HuH-7 (cell line): ENCODE data around the gene PTER.

Source experiments
- DNase-seq: peaks from one replicate; pipeline ENCODE4 v3.0.0; 2011; ENCODE audit warnings: low spot score

Gene PTER, protein sequence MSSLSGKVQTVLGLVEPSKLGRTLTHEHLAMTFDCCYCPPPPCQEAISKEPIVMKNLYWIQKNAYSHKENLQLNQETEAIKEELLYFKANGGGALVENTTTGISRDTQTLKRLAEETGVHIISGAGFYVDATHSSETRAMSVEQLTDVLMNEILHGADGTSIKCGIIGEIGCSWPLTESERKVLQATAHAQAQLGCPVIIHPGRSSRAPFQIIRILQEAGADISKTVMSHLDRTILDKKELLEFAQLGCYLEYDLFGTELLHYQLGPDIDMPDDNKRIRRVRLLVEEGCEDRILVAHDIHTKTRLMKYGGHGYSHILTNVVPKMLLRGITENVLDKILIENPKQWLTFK

DNA sequence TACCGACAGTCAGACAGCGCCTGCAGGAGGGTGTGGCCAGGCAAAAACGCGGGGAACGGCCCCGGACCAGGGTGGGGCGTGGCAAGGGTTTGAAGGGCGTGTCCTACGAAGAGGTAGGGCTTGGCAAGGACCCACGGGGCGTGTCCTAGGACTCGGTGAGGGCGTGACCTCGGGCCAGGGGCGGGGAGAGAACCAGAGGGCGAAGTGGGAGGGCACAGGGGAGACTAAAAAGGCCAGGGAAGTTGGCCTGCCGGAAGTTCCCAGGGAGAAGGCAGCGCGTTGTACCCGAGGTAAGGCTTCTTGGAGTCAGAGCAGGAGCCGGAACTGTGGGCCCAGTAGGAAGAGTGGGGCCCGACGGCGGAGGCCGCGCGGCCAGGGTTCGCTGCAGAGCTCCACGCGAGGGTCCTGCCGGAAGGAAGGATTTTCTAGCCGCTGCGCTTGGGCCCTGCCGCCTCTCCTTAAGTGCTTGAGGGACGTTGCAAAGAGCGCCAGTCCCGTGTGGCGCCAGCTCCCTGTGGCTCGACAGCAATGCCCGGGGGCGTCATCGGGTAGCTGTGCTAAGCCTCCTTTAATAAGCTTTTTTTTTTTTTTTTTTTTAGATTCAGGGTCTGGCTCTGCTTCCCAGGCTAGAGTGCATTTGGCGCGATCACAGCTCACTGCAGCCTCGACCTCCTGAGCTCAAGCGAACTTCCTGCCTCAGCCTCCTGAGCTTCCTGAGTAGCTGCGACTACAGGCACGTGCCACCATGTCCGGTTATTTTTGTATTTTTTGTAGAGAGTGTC is at the start of gene PTER:
Gene PTER (plus strand): TSS at position 253 of the 782 bp plus-strand sequence. CDS start 47,375 bp downstream, outside the sequence.
- DNase-seq: peak; percentile 91

DNA sequence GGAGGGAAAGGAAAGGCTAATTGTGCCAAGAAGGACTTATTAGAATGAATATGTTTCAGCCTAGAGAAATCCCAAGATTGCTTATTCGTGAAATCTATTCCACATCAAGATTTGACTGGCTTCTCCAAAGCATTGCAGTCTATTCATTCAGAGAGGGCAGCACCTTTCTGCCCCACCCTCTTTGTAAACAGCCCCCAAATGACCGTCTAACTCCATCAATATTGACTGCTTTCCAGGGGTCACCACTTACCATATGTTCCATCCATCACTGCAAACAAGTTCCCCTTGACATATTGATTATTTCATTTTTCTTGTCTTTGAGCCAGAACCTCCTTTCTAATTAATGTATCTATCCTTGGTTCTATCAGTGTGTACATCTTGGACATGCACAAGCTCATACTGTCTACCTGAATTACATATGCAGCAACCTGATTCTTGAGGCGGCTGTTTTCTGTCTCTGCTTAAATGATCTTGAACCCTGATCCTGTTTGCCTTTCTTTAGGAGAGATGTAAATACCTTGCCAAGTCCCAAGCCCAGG is 44.2 kb upstream of the PTER start:
- DNase-seq: no peak

DNA sequence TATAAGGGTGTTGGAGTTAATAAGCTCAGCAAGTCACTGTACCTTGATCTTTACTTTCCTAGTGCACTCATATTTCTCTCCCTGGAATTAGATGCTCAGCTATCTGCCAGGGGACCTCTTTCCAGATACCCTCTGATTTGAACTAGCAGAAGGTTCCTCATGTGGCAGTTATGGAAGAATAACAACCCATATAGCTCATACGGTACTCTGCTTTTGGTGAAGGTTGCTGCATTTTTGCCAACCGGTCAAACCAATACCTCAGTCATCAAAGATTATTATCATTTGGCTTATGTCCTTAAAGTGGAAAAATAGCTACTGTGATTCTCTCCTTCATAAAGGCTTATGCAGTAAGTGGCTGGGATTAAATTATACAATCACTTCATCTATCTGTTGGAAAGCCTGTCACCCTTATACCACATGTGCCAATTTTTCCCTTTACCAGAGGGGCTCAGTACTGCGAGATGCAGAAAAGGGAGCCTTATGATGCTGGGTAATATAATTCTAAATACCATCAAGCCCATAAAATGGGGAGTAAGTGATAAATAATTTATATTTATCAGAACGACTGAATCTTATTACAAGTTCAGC is 43.4 kb upstream of the PTER start:
- no peak for DNase-seq

DNA sequence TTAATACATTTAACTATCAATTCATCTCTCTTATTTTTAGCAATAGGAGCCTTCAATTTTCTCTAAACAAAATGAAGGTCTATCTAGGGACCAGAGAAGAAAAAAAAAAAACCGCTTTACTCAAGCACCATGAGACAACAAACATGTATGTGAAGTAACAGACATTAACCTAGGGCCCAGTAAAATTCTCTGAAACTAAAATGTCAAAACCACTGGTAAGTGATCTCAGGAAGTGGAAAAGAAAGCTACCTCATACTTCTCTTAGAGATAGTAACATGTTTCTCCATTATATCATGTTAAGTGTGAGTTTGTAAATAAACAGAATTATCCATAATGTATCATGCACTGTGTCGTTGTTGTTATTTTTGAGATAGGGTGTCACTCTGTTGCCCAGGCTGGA is 35.4 kb upstream of the PTER start:
- no peak for DNase-seq

DNA sequence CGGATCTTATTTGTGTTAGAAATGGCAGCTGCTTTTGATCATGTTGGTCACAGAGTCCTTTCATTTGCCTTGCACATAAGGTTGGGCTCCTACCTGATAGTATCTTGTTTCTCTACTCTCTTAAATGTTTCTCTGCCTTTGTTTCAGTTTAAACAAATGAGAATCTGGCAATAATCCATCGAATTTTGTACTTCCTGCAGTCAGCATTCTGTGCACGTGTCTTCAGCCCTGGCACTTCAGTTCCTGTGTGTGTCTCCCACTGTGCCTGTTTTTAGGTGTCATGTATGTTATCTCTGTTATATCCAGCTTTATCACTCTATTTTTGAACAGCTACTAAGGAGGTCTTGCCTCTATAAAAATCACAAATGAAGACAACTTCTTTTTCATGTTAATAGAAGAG is 28.4 kb upstream of the PTER start:
- DNase-seq: no peak

DNA sequence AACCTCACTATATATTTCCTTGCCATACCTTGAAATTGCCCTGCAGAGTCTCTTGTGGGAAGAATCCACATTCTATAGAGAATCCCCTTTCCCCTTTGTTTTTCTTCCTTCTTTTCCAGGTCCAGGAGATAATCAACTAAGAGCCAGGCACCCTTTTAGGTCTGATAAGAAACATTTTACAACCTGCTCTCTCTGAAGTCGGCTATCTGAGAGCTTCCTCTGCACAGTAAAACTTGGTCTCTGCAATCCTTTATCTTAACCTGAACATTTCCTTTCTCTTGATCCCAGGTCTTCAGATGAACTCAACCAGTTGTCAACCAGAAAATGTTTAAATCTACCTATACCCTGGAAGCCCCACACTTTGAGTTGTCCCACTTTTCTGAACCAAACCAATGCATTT is 19.5 kb upstream of the PTER start:
- DNase-seq: no peak

DNA sequence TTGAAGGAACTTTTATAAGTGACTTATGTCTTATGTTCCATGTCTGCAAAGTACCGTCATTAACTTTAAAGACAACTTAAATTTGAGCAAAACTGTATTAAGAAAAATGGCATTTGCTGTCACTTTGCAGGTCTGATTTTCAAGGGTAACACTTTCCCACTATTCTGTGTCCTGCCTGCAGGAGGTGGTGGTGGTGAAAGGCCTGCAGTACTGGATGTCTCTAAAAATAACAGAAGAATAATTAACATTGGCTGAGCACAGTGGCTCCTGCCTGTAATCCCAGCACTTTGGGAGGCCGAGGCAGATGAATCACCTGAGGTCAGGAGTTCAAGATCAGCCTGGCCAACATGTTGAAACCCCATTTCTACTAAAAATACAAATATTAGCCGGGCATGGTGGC is 13.2 kb upstream of the PTER start:
- no peak for DNase-seq

DNA sequence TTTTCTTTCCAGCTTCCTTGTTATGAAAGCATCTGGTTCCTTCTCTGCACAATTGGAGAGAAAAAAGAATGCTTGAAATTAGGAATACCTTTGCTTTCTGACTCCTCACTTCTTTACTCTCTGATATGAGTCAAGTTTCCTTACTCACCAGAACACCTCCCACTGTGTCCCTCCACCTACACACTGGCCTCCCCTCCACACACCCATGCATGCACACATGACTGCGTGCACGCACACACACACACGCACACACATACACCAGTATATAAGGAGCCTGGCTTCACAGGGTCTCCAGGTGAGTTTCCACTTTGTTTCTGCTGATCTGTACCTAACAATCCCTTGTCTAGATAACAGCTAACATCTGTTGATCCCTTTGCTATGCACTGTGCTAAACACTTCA is 11.4 kb upstream of the PTER start:
- no peak for DNase-seq

DNA sequence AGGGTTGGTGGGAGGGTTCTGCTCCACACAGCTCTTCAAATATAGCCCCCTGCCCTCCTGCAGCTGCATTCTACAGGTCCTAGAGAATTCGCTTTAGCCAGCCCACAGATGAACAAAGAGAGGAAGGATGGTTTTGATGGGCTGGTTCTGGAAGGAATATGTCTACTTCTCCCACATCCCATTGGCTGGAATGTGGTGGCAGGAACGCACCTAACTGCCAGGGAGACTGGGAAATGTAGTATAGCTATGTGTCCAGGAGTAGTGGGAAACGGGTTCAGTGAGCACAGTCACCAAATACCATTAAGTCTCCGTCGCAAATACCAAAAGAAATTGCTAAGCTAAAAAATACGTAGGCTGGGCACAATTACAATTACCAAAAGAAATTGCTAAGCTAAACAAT is 7.3 kb upstream of the PTER start:
- no peak for DNase-seq

DNA sequence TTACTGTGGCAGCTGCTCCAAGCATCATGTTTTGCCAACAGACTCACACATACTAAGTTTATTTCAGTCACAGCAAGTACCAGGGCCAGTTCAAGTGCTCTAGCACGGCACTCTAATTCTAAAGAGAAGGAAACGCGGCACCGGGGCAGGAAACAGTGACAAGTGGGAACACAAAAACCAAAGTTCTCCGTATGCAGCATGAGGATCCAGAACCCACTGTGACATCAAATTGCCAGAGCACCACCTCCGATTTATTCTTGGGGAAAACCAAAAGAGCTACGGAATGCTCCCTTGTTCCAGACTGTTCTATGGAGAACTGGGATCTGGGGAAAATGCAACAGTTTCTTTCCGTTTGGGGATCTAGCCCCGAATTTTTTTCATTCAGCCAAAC is 448 bp upstream of the PTER start:
- no peak for DNase-seq

DNA sequence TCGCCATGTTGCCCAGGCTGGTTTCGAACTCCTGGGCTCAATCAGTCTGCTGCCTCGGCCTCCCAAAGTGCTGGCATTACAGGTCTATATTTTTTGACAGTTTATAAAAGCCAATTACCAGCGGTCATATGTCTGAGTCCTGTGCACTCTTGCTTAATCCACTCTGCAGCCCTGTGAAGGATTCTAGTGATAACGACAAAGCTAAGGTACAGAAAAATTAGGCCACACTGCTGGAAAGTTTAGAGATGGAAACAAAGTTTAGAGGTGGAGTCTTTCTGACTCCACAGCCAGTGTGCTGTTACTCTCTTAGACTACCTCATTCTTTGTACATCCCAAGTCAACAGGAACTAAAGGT is 707 bp downstream of the PTER start:
- no peak for DNase-seq

DNA sequence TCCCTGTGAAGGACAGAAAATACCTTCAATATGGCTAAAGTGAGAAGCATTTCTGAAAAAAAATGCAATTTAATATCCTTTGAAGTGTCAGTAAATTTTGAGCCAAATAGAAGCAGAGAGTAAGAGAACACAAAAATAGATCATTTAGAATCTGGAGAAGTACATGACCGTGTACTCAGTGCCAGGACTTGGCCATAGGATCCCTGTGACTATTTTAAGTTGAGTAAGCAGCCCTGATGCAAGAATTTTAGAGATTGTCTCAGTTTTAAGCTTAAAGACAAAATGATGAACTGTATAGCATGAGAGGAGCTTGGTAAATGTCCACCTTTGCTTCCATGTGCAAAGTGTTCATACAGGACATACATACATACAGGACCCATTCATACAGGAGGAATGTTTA is 2.5 kb downstream of the PTER start:
- no peak for DNase-seq

DNA sequence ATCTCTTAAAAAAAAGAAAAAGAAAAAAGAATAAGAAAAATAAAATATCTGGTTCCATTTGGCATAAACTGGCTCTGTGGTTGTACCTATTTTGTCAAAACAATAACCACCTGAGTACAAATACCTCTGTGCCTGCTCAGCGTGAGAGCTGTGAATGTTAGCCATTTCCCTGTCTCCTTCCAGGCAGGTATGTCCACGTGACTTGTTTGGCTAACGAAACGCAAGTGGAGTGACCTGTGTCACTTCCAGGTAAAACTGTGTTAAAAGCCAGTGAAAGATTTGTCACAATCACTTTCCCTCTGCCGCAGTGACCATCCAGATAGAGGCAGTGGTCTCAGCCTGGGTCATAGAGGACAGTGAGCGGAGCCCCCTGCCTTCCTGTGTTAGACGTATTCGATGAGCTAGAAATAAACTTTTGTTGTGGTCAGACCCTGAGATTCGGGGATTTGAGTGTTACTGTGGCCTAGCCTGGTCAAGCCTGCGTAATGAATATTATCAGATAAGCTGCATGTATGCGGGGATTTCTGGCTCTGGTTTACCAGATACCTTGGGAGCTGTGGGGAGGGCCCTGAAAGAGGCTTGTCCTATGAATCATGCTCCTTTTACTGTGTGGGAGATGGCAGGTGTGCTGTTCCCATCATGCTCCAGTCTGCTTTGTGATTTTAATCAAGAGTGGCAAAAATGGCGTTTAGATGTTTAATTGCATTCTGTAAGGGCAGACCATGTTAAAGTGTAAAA is 3.8 kb downstream of the PTER start:
- no peak for DNase-seq

DNA sequence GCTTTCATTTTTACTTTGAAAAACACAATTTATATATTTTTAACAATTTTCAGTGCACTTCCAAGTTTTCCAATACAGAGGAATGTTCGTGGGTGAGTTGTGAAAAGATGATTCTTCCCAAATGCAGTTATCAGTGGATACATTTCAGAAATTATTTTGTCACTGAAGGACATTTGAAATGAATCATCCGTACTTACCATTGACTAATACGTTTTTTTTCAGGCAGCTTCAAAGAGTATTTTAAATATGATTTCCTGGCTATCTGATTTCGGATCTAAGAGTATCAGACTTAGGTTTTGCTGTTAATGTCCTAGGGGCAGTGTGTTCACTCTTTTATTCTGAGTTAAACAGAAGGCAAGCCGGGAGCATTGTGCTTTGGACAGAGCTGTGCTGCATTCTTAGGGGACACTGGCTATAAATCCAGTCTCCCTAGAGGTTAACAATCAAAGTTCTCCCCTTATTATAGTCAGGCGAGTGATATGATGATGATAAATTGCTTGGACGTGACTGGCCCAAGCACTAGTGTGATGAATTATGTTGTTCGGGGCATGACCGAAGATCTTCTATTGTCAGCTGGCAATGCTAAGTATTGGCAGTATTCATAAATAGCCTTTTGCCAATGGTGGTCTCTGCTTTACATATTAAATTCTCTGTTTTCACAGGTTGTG is 4.5 kb downstream of the PTER start:
- no peak for DNase-seq

DNA sequence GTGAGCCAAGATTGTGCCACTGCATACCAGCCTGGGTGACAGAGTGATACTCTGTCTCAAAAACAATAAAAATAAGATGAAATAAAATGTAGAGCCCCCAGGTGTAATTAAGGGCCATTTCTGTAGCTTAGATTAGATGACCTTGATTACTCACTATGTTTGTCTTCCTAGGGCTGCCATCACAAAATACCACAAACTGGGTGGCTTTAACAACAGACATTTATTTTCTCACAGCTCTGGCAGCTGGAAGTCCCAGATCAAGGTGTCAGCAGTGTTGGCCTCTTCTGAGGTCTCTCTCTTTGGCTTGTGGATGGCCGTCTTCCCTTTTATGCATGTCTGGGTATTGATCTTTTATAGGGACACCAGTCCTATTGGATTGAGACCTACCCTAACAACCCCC is 6.1 kb downstream of the PTER start:
- DNase-seq: no peak

DNA sequence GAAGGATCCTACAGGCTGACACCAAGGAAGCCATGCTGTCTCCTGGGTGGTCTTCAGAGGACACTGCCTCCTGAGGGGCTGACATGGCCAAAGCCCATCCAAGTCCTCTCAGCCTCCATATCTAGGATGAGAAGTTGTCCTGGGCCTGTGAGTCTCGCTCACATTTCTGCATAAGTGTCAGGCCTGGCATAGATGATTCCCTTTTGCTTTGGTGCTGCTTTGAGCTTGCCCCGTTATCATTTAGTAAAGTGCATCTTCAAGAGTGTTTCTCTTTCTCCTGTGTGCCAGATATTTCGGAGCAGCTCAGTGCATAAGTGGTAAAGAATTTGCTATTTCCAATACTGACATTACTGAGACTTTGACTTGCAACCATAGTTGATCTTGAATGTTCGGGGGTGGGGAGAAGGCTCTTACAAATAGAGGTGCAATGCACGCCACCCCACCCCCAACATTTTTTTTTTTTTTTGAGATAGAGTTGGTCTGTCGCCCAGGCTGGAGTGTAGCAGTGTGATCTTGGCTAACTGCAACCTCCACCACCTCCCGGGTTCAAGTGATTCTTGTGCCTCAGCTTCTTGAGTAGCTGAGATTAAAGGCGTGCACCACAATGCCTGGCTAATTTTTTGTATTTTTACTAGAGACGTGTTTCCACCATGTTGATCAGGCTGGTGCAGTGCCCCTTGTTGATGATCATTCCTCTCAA is 9.1 kb downstream of the PTER start:
- DNase-seq: no peak

DNA sequence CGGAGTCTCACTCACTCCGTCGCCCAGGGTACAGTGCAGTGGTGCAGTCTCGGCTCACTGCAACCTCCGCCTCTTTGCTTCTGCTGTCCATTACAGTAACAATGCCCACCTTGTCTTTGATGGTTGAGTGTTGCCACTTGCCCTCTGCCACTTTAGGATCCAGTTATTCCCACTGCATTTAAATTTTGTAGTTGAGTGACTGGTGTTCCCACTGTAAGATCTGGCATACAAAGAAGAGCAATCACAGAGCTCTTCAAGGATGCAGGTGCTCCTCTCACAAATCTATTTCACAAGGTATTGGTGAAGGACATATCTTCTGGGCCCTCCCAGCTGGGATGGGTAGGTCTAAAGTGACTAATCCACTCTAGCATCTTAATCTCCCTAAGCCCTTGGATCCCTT is 12.6 kb downstream of the PTER start:
- DNase-seq: no peak

DNA sequence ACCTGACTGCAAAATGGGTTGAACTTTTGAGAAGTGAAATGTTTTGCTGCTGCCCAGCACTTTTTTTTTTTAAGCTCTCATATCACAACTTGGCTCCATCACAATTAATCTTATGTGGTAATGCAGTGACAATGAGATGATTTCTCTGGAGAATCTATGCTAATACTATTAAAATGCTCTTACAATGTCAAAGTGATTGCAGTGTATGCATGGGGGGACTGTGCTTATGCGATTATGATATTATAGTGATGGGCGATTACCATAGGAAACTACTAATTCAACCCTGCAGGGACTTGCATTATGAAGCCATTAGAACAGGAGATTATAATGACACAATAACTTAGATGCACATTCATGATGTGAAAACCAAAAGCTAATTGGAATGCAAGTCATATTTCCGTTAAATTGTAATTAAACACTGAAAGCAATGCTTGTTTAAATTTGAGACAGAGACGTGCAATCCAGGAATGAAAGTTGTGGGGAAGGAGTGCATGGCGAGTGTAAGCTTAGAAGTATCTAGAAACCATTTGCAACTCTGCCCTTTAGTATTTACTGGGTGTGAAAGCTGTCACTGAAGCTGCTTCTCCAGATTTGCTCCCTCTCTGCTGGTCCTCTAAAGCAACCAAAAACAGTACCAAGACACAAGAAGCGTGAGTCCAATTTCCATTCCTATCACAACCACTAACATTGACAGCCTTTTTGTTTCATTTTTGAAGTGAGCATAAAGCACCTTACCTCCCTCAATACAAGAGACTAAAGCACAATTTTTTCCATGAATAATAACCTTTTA is 21.6 kb downstream of the PTER start:
- DNase-seq: no peak

DNA sequence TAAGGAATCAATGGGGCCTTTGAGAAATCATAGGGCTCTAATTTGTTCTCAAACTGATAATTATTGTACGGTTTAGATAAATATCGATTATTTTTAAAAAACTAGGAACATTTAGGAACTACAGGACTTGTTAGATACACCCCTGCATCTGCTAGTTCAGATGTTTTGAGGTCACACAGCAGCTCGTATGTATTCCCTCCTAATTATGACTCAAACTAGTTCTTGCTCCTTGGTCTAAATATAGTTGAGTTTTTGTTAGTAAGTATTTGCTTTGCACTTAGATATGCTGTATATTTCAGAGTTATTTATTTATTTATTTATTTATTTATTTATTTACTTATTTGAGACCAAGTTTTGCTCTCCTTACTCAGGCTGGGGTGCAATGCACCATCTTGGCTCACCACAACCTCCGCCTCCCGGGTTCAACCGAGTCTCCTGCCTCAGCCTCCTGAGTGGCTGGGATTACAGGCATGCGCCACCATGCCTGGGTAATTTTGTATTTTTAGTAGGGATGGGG is 22.7 kb downstream of the PTER start:
- DNase-seq: no peak

DNA sequence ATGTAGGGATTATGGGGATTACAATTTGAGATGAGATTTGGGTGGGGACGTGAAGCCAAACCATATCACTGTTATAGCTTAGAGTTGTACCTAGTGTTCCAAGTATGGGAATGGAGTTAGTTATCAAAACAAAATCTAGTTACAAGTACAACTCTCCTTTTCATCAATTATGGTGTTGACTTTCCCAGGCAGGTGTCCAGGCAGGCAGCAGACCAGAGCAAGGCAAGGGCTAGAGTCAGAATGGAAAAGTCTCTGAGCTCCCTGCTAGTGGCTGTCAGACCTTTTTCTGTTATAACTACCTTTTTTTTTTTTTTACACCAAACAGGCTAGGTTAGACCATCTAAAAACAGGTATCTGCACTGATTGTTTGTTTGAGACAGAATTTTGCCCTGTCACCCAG is 29.2 kb downstream of the PTER start:
- DNase-seq: no peak
